Measurements from ENCODE around the gene TAS1R2. TPM values are rescaled to one million over a fixed set of nuclear protein-coding genes. Genes with fewer than 3 reads are reported as not detected.

The TAS1R2 gene
- total RNA-seq, 1 experiment from 2014 or later, result not detected

GRCh38 chr1:18794051-18794450 is 65.4 kb downstream of the TAS1R2 start:
- Histone ChIP-seq H3K27ac (ENCODE audit: insufficient read length, low read depth, low read length) (no peak overlapping the region), H3K23me2 (ENCODE audit: insufficient read length, low read depth, low read length, poor library complexity, severe bottlenecking) (no peaks in the 10 kb centered on the region)
- peaks cover 41% of the 10 kb centered on the region for H3K27me3 Mint-ChIP-seq (ENCODE audit: low read depth)

More at GRCh38 chr1:18794051-18794450, 65.4 kb downstream of the TAS1R2 start:
- Mint-ChIP-seq H3K36me3 (ENCODE audit: insufficient read depth in 1 of 3, low read depth in 3 of 3) (no peaks in the 10 kb centered on the region), H3K27ac (no peak overlapping the region), H3K4me1 (peaks cover 15 to 34% of the 10 kb centered on the region in 2 experiments), H3K4me3 (no peak overlapping the region), H3K9me3 (no peaks in the 10 kb centered on the region; a peak in 1 of 5 replicates)
- Histone ChIP-seq H2BK120ac (ENCODE audit: low read depth, low read length, poor library complexity, severe bottlenecking) (no peak overlapping the region), H2AFZ (ENCODE audit: low read length) (no peak overlapping the region), H3K9ac (ENCODE audit: extremely low read depth, insufficient read length, low read length) (no peak overlapping the region), H4K5ac (ENCODE audit: insufficient read length, low read depth, low read length) (no peak overlapping the region), H3K56ac (ENCODE audit: insufficient read length, low read depth, low read length) (no peak overlapping the region), H3K79me1 (ENCODE audit: insufficient read depth, low read depth, low read length, poor library complexity, severe bottlenecking) (no peaks in the 10 kb centered on the region), H2BK15ac (ENCODE audit: low read depth, low read length) (no peak overlapping the region), H4K20me1 (ENCODE audit: control insufficient read depth, insufficient read depth, insufficient read length) (no peaks in the 10 kb centered on the region), H2BK20ac (ENCODE audit: low read depth, low read length, poor library complexity, severe bottlenecking) (no peak overlapping the region), H2BK5ac (ENCODE audit: insufficient read length, low read length) (no peak overlapping the region), H3T11ph (ENCODE audit: low read length) (no peak overlapping the region), H2BK12ac (ENCODE audit: insufficient read length, low read depth, low read length) (no peak overlapping the region), H4K8ac (replicated peaks; ENCODE audit: insufficient read length, low read depth, low read length) (no peak overlapping the region), H3K4ac (ENCODE audit: low read depth, low read length) (no peak overlapping the region), H3K4me1 (ENCODE audit: insufficient read depth, low read length) (no peaks in the 10 kb centered on the region; the same call in 1 of the 2 replicates), H2AK5ac (ENCODE audit: insufficient read length, low read length) (no peak overlapping the region), H3K27me3 (ENCODE audit: insufficient read depth, low read length) (no peaks in the 10 kb centered on the region), H3K14ac (ENCODE audit: insufficient read depth, low read length) (no peak overlapping the region), H3K4me2 (ENCODE audit: insufficient read depth, insufficient read length, low read length) (no peak overlapping the region), H3K18ac (ENCODE audit: insufficient read length, low read depth, low read length) (no peak overlapping the region), H3K79me2 (ENCODE audit: insufficient read depth, low read length) (no peaks in the 10 kb centered on the region), H3K23ac (ENCODE audit: insufficient read length, low read depth, low read length) (no peak overlapping the region), H3K9me3 (ENCODE audit: control insufficient read depth, low read depth, low read length) (no peaks in the 10 kb centered on the region), H4K91ac (ENCODE audit: insufficient read length, low read depth, low read length) (no peak overlapping the region)
- TF ChIP-seq, protein P1, sequence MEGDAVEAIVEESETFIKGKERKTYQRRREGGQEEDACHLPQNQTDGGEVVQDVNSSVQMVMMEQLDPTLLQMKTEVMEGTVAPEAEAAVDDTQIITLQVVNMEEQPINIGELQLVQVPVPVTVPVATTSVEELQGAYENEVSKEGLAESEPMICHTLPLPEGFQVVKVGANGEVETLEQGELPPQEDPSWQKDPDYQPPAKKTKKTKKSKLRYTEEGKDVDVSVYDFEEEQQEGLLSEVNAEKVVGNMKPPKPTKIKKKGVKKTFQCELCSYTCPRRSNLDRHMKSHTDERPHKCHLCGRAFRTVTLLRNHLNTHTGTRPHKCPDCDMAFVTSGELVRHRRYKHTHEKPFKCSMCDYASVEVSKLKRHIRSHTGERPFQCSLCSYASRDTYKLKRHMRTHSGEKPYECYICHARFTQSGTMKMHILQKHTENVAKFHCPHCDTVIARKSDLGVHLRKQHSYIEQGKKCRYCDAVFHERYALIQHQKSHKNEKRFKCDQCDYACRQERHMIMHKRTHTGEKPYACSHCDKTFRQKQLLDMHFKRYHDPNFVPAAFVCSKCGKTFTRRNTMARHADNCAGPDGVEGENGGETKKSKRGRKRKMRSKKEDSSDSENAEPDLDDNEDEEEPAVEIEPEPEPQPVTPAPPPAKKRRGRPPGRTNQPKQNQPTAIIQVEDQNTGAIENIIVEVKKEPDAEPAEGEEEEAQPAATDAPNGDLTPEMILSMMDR (conservative IDR thresholded peaks at IDR 0.05), result no peak
- WGBS (ENCODE audit: extremely low coverage, insufficient read length, low lambda C conversion rate), result no CpG with 5 or more reads among the region's 10 CpGs
- DNase-seq, result no peak

Data from H9 (cell line).